ENCODE data around the gene EDN2.

EDN2 gene

DNA sequence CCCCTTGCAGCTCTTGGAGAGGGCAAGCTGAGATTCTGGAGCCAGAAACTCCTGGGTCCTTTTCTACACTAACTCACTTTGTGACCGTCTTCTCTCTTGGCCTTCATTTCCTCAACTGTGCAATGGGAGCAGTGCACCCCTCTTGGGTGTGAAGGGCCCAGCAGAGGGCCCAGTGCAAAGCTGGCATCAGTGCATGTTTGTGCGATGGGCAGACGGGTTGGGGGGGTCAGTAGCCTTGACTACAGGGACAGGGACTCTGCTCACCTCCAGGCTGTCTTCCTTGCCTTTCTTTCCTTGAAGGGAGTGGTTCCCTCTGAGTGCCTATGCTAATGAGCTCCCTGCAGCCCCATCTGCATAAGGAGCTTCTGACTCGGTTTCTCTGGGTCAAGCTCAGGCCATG, 51.0 kb downstream of the EDN2 start:
- no peak overlapping the region for H3K27ac ChIP-seq
- in situ Hi-C loops (cut with HindIII; ENCODE audit: low pct_ligation_motif_present, low sequenced_read_pairs) = no loop called here
- DNase-seq = no peak
- no peaks in the 10 kb centered on the region for H3K27me3 ChIP-seq (replicated peaks)
- TF ChIP-seq, protein P1, sequence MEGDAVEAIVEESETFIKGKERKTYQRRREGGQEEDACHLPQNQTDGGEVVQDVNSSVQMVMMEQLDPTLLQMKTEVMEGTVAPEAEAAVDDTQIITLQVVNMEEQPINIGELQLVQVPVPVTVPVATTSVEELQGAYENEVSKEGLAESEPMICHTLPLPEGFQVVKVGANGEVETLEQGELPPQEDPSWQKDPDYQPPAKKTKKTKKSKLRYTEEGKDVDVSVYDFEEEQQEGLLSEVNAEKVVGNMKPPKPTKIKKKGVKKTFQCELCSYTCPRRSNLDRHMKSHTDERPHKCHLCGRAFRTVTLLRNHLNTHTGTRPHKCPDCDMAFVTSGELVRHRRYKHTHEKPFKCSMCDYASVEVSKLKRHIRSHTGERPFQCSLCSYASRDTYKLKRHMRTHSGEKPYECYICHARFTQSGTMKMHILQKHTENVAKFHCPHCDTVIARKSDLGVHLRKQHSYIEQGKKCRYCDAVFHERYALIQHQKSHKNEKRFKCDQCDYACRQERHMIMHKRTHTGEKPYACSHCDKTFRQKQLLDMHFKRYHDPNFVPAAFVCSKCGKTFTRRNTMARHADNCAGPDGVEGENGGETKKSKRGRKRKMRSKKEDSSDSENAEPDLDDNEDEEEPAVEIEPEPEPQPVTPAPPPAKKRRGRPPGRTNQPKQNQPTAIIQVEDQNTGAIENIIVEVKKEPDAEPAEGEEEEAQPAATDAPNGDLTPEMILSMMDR (IDR thresholded peaks at IDR 0.05; ENCODE audit: low read depth, low read length, missing control alignments) = no peak
- no peak overlapping the region for H3K4me3 ChIP-seq (ENCODE audit: low read depth, low read length)
- no peaks in the 10 kb centered on the region for H3K36me3 ChIP-seq (replicated peaks)

DNA sequence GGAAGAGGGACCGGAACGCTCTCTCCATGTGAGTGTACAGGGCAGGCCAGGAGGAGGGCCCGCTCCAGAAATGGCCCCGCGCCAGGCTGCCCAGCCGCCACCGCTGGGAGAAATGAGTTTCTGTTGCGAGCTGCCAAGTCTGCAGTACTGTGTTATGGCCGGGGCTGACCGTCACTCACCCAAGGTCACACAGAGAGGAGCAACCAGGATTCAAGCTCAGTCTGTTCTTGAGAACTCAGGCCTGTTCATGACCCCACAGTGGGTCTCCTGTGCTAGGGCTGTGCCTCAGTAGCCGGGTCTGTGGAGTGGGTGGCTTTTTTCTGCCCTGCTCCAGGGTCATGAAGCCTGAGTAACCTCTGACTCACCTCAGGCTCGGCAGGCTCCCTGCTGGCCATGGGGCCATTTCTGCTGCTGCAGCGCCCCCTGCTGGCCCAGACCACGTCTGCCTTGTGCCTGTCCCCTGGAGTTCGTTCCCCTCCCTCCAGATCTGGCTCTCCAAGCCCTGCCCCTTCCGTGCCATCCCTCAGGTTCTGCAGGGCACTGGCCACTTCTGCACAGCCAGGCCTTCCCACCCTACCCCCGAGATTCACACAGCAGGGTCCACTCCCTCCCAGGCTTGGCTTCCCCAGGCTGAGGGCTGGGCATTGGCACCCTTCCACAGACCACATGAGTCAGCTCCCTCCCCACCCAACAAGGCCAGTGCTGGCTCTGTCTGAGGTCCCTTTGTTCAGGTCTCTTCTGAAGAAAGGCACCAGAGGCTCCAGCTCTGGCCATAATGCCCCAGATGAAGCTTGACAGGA, 51.8 kb downstream of the EDN2 start:
- H3K4me3 ChIP-seq (ENCODE audit: low read depth, low read length) = peak overlapping the region; percentile 5
- in situ Hi-C loops (cut with HindIII; ENCODE audit: low pct_ligation_motif_present, low sequenced_read_pairs) = no loop called here
- no peaks in the 10 kb centered on the region for H3K36me3 ChIP-seq (replicated peaks)
- H3K27ac ChIP-seq = no peak overlapping the region
- peak; percentile 76 for DNase-seq
- TF ChIP-seq, protein P1 (IDR thresholded peaks at IDR 0.05; ENCODE audit: low read depth, low read length, missing control alignments) = peak; percentile 99
- H3K27me3 ChIP-seq (replicated peaks) = no peaks in the 10 kb centered on the region

DNA sequence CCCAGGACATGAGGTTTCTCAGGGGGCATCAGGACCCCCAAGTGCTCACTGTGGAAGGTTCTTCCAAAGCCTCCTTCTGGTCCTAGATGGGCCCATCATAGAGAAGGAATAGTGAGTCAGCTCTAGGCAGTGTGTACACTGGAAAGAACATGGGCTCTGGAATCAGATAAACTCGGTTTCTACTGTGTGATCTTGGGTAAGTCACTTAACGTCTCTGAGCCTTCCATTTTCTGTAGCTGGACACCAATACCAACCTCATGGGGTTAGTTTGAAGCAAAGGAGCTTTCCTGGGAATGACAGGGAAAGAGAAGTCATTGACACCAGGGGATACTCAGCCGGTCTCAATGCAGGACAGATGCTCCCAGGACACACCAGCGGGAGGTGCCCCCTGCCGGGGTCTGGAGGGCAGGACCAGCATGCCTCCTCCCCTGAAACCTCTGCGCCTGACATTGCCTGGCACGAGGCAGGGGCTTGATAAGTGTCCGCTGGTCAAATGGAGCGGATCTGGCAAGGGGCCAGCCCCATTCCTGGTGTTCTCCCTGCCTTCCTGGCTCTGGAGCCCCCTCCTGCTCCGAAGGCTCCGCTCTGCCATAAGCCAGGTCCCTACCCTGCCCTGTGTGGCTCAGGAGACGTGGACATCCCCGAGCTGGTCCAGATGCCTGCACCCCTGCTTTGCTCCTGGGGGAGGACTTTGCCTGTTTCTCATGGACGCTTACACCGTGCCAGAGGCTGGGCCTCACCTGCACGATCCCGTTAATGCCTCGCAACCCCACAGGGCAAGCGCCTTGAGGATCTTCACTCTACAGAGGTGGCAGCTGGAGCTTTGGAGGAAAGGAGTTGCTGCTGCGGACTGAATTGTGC, 52.8 kb downstream of the EDN2 start:
- no peak for DNase-seq
- in situ Hi-C loops (cut with HindIII; ENCODE audit: low pct_ligation_motif_present, low sequenced_read_pairs) = no loop called here

DNA sequence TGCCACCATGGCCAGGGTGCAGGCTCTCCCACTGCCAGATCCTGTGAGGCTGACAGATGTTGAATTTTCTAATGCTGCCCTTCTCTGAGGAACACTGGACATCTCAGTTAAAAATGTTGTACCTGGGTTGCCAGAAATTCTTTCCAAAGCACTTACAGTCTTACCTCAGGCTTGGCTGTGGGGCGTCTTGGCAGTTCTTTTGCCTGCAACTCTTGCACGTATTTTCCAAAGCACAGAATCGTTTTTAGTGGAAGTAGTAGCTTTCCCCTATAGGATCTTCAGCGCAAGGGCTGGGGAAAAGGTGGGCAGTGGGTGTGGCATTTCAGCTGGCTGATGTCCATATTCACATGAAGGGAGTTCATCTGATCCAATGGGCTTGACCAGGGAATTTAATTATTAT, 53.9 kb downstream of the EDN2 start:
- H3K4me3 ChIP-seq (ENCODE audit: low read depth, low read length) = no peak overlapping the region
- H3K27me3 ChIP-seq (replicated peaks) = no peaks in the 10 kb centered on the region
- TF ChIP-seq, protein P1 (IDR thresholded peaks at IDR 0.05; ENCODE audit: low read depth, low read length, missing control alignments) = no peak
- no peak for DNase-seq
- no peak overlapping the region for H3K27ac ChIP-seq
- H3K36me3 ChIP-seq (replicated peaks) = no peaks in the 10 kb centered on the region
- in situ Hi-C loops (cut with HindIII; ENCODE audit: low pct_ligation_motif_present, low sequenced_read_pairs) = no loop called here

More for the DNA sequence above, 52.8 kb downstream of the EDN2 start:
- TF ChIP-seq, protein P1 (IDR thresholded peaks at IDR 0.05; ENCODE audit: low read depth, low read length, missing control alignments) = no peak
- H3K4me3 ChIP-seq (ENCODE audit: low read depth, low read length) = no peak overlapping the region
- no peaks in the 10 kb centered on the region for H3K36me3 ChIP-seq (replicated peaks)
- H3K27ac ChIP-seq = no peak overlapping the region
- no peaks in the 10 kb centered on the region for H3K27me3 ChIP-seq (replicated peaks)

DNA sequence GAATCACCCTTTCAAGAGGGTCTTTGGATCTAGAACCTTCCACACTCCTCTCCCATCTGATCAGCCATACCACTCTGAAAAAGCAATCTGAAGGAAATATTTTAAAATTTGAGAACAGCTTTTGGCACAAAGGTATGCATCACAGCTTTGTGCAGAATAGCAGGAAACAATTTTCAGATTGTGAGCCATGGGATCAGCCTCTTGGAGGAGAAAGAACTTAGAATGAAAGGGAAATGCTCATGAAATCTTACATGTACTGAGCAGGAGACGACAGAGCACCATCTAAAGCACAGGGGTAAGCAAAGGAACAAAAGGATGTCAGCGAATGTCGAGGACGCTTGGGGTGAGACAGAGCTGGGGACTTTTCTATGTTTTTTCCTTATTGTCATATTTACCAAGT, 54.4 kb downstream of the EDN2 start:
- H3K36me3 ChIP-seq (replicated peaks) = no peaks in the 10 kb centered on the region
- H3K27ac ChIP-seq = no peak overlapping the region
- in situ Hi-C loops (cut with HindIII; ENCODE audit: low pct_ligation_motif_present, low sequenced_read_pairs) = no loop called here
- no peak for DNase-seq
- no peak overlapping the region for H3K4me3 ChIP-seq (ENCODE audit: low read depth, low read length)
- no peaks in the 10 kb centered on the region for H3K27me3 ChIP-seq (replicated peaks)
- TF ChIP-seq, protein P1 (IDR thresholded peaks at IDR 0.05; ENCODE audit: low read depth, low read length, missing control alignments) = no peak

Measured in brain microvascular endothelial cell (primary cell).